ENCODE data around the gene VWA3B.

Gene VWA3B

GRCh38 chr2:98084869-98085238, 2.1 kb upstream of the VWA3B start:
- H3K27ac ChIP-seq: no peak overlapping the region
- no peaks in the 10 kb centered on the region for H3K27me3 ChIP-seq (replicated peaks)
- no peaks in the 10 kb centered on the region for H3K36me3 ChIP-seq (replicated peaks)
- no peak overlapping the region for H3K4me3 ChIP-seq (ENCODE audit: low read depth, low read length)
- no peak for TF ChIP-seq CTCF (IDR thresholded peaks at IDR 0.05; ENCODE audit: low read depth, low read length, missing control alignments)
- no peak for DNase-seq
- in situ Hi-C loops (cut with HindIII; ENCODE audit: low pct_ligation_motif_present, low sequenced_read_pairs): no loop called here

- Histone ChIP-seq H3K27ac (no peak overlapping the region), H3K27me3 (replicated peaks) (no peaks in the 10 kb centered on the region), H3K36me3 (replicated peaks) (no peaks in the 10 kb centered on the region), H3K4me3 (ENCODE audit: low read depth, low read length) (no peak overlapping the region)
- in situ Hi-C loops (cut with HindIII; ENCODE audit: low pct_ligation_motif_present, low sequenced_read_pairs): no loop called here
- DNase-seq: no peak
- no peak for TF ChIP-seq CTCF (IDR thresholded peaks at IDR 0.05; ENCODE audit: low read depth, low read length, missing control alignments)
Measured at GRCh38 chr2:98085649-98086048, 1.3 kb upstream of the VWA3B start.

- no peak for TF ChIP-seq CTCF (IDR thresholded peaks at IDR 0.05; ENCODE audit: low read depth, low read length, missing control alignments)
- H3K27ac ChIP-seq: no peak overlapping the region
- H3K4me3 ChIP-seq (ENCODE audit: low read depth, low read length): peak overlapping the region; percentile 59
- H3K36me3 ChIP-seq (replicated peaks): no peaks in the 10 kb centered on the region
- in situ Hi-C loops (cut with HindIII; ENCODE audit: low pct_ligation_motif_present, low sequenced_read_pairs): no loop called here
- H3K27me3 ChIP-seq (replicated peaks): no peaks in the 10 kb centered on the region
- DNase-seq: no peak
Measured at GRCh38 chr2:98087447-98088020, 567 bp downstream of the VWA3B start.

- in situ Hi-C loops (cut with HindIII; ENCODE audit: low pct_ligation_motif_present, low sequenced_read_pairs): no loop called here
- TF ChIP-seq CTCF (IDR thresholded peaks at IDR 0.05; ENCODE audit: low read depth, low read length, missing control alignments): no peak
- H3K4me3 ChIP-seq (ENCODE audit: low read depth, low read length): no peak overlapping the region
- no peaks in the 10 kb centered on the region for H3K27me3 ChIP-seq (replicated peaks)
- DNase-seq: no peak
- no peak overlapping the region for H3K27ac ChIP-seq
- H3K36me3 ChIP-seq (replicated peaks): no peaks in the 10 kb centered on the region
Measured at GRCh38 chr2:98088261-98088660, 1.3 kb downstream of the VWA3B start.

- in situ Hi-C loops (cut with HindIII; ENCODE audit: low pct_ligation_motif_present, low sequenced_read_pairs): no loop called here
- no peak for DNase-seq
Measured at GRCh38 chr2:98089941-98090340, 3.0 kb downstream of the VWA3B start.

More at GRCh38 chr2:98089941-98090340, 3.0 kb downstream of the VWA3B start:
- no peaks in the 10 kb centered on the region for H3K27me3 ChIP-seq (replicated peaks)
- no peak overlapping the region for H3K27ac ChIP-seq
- no peak overlapping the region for H3K4me3 ChIP-seq (ENCODE audit: low read depth, low read length)
- no peak for TF ChIP-seq CTCF (IDR thresholded peaks at IDR 0.05; ENCODE audit: low read depth, low read length, missing control alignments)
- no peaks in the 10 kb centered on the region for H3K36me3 ChIP-seq (replicated peaks)

Data from brain microvascular endothelial cell (primary cell).